HG03097 (cell line): ENCODE measurements around the gene OR51I1.

Source experiments
- ATAC-seq: cut with Tn5 transposase; IDR thresholded peaks from one replicate; pipeline ENCODE4 v1.9.1; 2021; ENCODE audit not compliant: unreplicated experiment, low FRiP score

The OR51I1 gene, protein sequence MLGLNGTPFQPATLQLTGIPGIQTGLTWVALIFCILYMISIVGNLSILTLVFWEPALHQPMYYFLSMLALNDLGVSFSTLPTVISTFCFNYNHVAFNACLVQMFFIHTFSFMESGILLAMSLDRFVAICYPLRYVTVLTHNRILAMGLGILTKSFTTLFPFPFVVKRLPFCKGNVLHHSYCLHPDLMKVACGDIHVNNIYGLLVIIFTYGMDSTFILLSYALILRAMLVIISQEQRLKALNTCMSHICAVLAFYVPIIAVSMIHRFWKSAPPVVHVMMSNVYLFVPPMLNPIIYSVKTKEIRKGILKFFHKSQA

DNA sequence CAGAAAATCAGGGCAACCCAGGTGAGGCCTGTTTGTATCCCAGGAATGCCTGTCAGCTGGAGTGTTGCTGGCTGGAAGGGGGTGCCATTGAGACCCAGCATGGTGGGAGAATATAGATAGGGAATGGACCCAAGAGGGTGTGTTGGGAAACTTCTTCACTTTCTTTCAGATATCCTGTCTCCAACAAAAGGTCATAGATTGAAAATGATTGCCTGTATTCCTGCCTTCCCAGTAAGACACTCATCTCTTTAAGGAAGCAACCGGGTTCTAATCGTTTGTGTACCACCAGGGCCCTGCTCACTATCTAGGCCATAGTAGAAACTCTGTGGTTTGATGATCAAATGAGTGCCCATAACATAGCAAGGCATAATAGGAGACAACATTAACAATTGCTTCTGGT is at the start of gene OR51I1:
Gene OR51I1, minus strand, starts transcription at position 101 of the 400 bp plus-strand sequence. Its CDS starts 0 bp downstream, at position 101.
- ATAC-seq = no peak

DNA sequence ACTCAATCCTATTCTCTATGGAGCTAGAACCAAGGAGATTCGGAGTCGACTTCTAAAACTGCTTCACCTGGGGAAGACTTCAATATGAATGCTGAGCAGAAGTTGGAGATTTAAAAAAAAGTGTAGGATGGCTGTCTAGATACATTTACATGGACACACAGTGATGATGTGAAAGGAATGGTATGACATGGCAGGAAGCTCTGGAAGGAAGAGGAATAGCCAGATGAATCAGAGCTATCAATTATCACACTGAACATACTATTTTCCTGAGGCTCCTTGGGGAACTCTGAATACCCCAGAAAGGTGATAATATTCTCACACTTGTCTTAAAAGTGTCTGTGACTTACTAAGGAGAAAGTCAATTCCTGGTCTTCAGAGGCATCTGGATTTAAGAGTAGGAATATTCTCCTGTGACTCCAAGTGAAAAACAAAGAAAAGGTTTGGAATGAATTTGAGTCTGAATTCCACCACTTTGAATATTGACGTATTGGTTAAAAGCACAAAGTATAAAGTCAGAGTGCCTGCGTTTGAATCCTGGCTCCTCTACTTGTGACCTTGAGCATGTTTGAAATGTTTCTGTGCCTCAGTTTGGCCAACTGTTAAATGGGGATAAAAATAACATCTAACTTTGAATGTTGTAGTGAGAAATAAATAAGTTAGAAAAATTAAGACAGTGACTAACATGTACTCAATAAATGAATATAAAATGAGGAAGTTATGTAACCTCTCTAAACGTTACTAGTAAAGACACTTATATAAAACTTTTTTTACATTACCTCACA is 48.5 kb upstream of the OR51I1 start:
- ATAC-seq = no peak

DNA sequence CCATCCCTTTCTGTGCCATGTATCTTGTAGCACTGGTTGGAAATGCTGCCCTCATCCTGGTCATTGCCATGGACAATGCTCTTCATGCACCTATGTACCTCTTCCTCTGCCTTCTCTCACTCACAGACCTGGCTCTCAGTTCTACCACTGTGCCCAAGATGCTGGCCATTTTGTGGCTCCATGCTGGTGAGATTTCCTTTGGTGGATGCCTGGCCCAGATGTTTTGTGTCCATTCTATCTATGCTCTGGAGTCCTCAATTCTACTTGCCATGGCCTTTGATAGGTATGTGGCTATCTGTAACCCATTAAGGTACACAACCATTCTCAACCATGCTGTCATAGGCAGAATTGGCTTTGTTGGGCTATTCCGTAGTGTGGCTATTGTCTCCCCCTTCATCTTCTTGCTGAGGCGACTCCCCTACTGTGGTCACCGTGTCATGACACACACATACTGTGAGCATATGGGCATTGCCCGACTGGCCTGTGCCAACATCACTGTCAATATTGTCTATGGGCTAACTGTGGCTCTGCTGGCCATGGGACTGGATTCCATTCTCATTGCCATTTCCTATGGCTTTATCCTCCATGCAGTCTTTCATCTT is 47.6 kb upstream of the OR51I1 start:
- ATAC-seq = no peak

DNA sequence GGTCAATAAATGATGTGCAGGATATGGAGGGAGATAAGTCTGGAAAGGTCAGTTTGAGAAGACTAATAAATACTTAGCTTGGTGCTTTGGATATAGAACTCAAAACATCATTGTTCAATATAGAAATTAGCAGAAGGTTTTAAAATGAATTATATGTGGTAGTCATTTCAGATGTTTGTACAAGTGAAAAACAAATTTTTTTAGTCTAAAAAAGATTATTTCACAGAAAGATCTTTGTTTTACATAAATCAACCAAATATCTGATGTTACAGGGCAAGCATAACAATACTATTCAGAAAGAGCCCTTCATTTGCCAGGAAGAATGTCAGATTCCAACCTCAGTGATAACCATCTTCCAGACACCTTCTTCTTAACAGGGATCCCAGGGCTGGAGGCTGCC is 47.1 kb upstream of the OR51I1 start, which contains the start of gene OR52D1:
Gene OR52D1, plus strand, starts transcription at position 301 of the 400 bp plus-strand sequence. Its CDS starts 22 bp downstream, at position 323.
- no peak for ATAC-seq

DNA sequence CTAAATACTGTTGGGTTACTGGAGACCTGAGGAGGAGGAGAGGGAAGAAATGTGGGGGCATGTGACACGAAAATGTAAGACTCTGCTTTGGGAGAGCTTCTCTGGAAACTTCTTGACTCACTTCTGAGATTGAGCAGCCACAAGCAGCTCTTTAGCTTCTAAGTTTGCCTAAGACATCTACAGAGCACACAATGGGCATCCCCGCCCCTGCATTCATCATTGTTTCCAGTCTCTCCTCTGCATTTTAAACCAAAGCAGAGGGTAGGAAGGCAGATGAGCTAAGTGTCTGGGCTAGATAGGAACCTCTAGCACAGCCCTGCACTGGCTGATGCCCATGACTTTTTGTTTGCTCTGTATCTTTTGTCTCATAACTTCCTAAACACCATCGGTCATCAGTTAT is 45.1 kb upstream of the OR51I1 start:
- no peak for ATAC-seq

DNA sequence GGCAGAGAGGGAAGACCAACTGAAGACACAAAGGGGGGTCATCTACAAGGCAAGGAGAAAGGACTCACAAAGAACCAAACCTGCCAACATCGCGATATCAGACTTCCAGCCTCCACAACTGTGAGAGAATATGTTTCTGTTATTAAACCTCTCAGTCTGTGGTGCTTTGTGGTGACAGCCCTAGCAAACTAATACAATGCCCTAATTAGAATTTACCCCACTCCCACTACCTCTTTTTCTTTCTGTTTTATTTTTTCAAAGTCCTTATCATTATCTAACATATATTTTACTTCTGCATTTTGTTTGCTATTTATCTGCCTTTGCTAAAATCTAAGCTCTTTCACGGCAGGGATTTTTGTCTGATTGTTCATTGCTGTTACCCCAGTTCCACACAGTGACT is 44.7 kb upstream of the OR51I1 start:
- ATAC-seq = no peak

GRCh38 chr11:5476186-5476819 is 35.0 kb upstream of the OR51I1 start:
- no peak for ATAC-seq

- no peak for ATAC-seq
These were observed 32.6 kb upstream of the OR51I1 start for GRCh38 chr11:5473921-5474320.

- ATAC-seq = no peak
These were observed 26.2 kb upstream of the OR51I1 start for GRCh38 chr11:5467527-5467926.

GRCh38 chr11:5460983-5461621 is 19.8 kb upstream of the OR51I1 start:
- ATAC-seq = no peak

DNA sequence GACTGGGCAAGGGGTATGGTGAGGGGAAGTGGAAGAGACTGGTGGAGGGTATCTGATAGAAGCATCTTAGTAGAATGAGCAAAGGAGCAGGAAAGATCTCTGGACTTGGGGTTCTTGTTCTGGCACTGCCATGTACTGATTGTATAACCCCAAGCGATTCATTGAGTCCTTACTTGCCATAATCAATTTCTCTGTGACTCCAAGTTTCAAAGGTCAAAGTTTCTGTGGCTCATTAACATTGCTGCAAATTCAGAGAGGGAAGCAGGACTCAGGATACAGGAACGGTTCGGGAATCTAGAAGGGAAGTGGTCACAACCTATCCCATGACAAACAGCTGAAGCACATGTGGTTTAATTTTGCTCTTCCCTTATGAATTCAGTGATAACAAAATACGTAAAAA is 8.1 kb upstream of the OR51I1 start:
- ATAC-seq = no peak

- no peak for ATAC-seq
These were observed 7.7 kb upstream of the OR51I1 start, which contains the start of gene OR51I2 for GRCh38 chr11:5449023-5449422. Gene OR51I2 (plus strand): TSS chr11:5449323. CDS start chr11:5453489, 4,166 bp downstream.

- ATAC-seq = no peak
These were observed 2.6 kb upstream of the OR51I1 start for GRCh38 chr11:5443835-5444393.

DNA sequence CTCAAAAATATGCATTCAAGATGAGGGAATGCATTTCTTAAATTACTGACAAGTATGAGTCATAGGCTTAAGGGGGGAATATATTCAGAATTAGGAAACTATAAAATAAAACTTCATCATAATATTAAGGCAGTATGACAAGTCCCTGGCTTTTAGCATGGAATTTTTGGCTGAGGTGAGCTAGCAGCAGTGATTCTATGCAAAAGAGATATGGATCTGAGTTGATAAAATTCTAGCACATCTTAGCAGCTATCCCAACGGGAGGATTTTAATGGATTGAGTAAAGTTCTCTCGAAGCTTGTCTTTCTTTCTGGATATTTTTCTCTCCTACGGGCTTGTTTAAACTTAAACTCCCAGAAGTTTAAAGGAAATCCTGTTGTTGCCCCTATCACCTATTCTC is 18.2 kb downstream of the OR51I1 start:
- no peak for ATAC-seq

DNA sequence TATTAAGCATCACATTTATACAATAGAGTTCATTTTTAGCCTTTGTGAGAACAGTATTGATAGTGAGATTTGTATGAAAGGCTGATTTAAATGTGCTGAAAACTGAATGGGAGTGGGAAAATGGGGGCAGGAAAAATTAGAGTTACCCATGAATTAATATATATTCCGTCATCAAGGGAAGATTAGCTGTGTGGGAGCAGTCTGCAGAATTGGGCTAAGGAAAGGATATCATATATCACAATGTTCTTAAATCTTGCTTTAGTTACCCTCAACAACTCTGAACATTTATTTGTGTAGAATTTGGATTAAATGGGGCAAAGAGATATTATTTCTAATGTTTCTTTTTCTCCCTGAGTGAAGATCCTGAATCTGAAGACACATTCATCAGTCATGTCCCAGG is 19.5 kb downstream of the OR51I1 start, which contains the start of gene OR51Q1:
Gene OR51Q1, plus strand, starts transcription at position 301 of the 400 bp plus-strand sequence. Its CDS starts 90 bp downstream, at position 391.
- no peak for ATAC-seq

DNA sequence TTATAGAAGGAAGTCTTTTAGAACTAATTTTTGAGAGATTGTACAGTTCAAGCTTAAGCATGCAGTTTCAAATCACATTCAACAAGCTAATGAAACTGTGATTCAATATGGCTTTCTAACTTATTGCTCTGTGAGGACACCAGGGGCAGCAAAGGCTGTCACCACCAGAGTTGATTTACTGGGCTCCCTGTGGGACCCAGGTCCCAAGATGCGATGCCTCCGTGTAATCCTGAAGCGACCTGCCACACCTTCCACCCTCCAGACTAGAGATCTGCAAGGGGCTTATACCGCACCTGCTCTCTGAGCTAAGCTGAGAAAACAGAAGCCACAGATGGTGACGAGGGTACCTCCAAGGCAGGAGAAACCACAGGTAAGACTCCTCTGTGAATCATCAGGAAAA is 20.3 kb downstream of the OR51I1 start:
- no peak for ATAC-seq

DNA sequence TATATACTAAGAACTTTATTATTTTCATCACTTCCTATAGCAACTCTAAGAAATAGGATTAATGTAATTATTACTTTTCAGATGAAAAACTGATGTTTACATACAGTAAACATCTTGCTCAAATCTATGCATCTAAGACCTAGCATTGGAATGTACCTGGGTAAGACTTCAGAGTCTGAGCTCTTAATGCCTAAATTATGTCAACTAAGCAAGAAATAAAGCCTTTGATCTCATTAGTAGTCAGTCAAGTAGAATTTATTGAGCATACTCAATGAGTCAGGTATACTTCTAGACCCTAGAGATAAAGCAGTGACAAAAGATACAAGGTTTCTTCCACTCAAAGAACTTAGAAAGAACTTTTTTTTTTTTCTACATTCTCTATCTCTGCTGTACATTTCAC is 36.1 kb downstream of the OR51I1 start:
- no peak for ATAC-seq

DNA sequence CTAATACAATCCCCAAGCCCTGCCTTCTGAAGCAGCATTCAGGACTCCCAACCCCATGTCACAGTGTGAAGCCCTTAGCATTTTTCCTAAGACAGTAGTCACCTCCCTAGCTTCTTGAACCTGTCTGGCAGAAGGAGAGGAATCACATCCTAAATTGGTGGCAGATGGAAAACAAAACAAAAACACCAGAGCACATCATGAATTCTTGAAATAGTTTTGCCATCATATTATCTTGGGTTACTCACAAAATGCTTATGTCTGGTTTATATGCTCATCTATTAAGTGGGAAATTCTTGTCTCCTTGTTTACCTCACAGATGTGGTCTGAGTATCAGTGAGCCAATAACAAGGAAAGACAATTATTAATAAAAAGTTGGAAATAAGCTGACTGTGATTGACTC is 42.4 kb downstream of the OR51I1 start:
- no peak for ATAC-seq

- ATAC-seq = no peak
These were observed 47.2 kb downstream of the OR51I1 start for GRCh38 chr11:5394091-5394490.
